ENCODE results near the gene IFIT1. TPM values are rescaled to one million over a fixed set of nuclear protein-coding genes. Genes with fewer than 3 reads are reported as not detected.
"Not testable (repeated sequence)": the region's sequence is repeated elsewhere in the genome, so short reads cannot be mapped to it uniquely, and the experiment has no call there.

The IFIT1 gene
- total RNA-seq, 1 experiment from 2014 or later = 70.9 TPM

DNA sequence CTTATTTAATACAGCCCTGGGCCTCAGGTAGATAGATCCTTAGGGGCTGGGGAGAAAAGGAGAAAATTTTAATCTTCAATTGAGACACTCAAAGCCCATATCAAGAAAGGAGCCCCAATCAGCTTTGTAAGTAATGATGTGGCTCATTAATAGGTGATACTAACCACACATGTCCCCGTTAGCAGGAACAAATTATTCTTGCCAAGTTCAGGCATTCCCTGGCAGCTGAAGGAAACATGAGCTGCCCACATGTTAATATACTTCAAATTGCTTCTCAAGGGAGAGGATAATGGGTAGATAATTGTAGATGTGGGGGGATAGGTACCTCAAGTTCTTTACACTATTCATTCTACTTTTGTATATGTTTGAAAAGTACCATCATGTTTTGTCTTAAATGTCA is 36.5 kb downstream of the IFIT1 start:
- peak; percentile 54 for DNase-seq (ENCODE audit: low read depth)

DNA sequence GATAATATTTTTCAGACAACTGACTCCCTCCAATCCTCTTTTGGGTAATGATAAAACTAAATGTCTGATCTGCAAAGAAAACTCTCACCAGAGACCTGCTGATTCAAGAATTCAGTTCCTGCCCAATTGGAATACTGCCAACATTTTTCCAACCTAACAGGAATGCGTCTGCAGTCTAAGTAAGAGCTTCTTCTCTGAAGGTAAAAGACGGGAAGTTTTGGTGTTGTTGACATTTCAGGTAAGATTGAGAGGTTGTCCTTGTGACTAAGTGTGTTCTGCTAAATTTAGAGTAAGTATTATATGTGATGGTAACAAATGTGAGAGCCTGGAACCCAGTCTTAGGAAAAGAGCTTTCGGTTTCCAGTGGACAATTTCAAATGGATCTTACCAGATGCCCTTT is 39.6 kb downstream of the IFIT1 start:
- DNase-seq (ENCODE audit: low read depth) = peak; percentile 54

DNA sequence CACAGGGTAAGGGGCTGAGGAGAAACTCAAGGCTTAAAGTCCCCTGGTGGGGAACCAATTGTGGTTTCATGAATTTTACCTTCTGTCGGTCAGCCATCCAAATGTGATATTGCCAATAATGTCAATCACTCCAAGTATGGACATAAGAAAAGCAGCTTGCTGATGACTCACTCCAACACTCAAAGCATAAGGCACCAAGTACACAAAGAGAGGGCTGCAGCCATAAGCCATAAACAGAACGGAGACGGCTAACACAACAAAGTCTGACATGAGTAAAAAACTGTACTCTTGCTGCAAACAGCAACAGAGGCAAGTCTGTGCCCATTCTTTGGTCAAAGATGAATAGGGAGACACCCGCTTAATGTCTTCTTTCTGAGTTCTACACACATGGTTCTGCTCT is 46.1 kb downstream of the IFIT1 start:
- no peak for DNase-seq (ENCODE audit: low read depth)

DNA sequence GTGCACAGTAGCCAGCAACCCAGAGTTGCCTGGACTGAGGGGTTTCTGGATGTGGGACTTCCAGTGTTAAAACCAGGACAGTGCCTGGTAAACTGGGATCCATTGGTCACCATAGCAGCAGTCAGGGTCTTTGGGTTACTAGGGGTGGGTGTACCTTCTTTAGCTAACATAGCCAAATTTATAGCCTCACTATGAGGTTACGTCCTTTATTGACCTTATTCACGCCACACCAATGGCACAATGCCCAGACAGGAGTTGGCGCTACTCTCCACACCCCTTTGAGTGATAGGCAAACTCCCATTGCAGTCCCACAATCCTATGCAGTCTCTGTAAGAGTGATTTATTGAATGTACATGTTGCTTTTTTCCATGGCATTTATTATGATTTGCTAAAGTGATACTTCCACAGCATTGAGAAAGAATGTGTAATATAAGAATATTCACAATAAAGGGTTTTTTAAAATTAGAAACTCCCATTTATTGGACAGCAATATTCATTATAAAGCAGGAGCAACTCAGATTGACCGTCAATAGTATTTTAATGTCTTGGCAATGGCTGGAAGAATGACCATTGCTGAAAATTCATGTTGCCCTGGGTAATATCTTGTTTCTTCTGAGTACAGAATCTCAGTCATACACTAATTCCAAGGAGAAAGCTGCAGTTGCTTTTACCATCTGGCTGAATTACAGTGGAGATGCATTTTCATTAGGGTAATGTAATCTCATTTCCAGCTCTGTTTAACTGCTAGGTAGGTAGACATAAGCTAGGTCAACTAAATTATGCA is 48.0 kb downstream of the IFIT1 start:
- DNase-seq (ENCODE audit: low read depth) = no peak

DNA sequence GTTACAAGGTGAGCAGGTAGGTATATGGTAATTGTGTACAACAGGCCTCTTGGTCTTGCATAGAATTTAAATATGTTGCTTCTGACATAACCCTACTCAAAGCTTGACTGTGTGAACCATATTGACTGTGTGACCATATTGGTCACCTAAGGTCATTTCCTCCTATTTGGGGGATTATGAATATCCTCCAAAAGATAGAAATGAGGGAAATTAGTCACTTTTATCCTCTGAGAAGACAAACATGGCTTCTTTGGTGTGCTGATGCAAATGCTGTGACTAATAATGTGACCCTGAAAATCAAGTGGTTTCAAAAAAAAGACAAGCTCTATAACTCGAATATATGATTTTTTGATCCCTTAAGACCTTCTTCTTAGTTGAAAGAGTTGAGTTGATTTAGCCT is 49.9 kb downstream of the IFIT1 start:
- DNase-seq (ENCODE audit: low read depth) = no peak

DNA sequence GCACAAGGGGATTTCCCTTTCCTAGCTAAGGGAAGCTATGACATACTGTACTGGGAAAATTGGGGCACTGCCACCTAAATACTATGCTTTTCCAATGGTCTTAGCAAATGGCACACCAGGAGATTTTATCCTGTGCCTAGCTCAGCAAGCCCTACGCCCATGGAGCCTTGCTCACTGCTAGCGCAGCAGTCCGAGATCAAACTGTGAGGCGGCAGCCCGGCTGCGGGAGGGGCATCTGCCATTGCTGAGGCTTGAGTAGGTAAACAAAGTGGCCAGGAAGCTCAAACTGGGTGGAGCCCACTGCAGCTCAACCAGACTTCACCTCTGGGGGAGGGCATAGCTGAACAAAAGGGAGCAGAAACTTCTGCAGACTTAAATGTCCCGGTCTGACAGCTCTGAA is 52.4 kb downstream of the IFIT1 start:
- DNase-seq (ENCODE audit: low read depth) = not testable (repeated sequence)

DNA sequence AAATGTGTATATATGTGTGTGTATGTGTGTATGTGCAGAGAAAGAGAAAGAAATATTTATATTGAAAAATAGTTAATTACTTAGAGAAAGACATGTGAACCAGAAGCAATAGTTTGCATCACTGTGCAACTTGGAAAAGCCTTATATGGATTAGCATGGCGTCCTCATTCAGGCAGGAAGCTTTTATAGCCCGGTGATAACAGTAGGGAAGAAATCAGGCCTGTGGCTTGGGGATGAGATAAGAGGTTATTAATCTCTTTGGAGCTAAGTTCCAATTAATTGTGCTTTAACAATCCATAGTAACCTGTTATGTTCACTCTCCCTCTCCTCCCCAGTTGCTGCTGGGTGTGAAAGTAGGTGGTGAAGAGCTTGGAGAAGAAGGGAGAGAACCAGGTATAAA is 58.5 kb downstream of the IFIT1 start:
- DNase-seq (ENCODE audit: low read depth) = no peak

DNA sequence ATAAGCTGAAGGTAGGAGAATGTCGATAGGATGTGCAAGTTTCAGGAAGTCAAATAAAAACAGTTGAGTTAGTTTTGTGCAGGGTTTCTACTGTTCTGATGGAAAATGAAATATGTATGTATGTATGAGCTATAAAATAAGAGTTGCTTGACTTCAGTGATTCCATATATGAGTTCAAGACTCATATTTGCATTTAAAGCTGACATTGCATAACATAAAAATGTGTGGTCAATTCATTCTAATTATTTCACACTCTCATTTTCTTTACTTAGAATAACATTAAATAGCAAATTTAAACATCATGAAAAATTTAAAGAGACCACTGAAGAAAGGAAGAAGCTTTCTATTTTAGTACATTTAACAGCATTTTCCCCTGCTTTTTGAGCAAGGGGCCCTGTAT is 59.8 kb downstream of the IFIT1 start:
- no peak for DNase-seq (ENCODE audit: low read depth)

DNA sequence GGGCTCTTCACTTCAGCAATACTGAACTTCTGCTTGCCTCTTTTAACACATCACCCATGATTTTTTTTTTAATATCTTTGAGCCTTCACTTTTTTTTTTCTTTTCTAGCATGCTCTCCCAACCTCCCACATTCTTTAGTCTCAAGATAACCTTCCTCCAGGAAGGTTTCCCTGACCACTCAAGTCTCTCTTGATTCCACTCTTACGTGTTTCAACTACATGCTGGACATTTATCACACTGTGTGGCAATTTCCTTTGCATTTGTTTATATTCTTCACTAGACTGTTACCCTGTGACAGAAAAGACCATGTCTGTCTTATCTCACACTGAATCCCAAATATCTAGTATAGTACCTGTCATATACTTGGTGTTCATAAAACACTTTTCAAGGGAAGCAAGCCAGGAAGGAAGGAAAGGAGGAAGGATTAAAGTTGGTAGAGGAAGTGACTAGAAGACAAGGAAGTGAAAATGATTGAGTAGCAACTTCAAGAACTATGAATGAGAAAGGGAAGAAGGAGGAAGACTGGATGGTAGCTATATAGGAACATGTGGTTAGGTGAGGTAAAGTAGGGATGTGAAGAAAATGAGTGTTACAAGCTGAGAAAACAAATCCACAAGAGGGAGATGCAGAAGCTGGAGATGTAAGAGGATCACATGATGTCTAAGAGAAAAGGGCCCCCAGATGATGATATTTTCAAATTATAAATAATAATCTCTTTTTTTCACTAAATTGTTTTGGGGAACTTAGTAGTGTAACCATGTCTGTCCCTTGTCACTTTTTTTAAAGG is 62.3 kb downstream of the IFIT1 start:
- DNase-seq (ENCODE audit: low read depth) = no peak

Other genes with a start within 250 kb of the IFIT1 start
- 0.06 TPM in 2 replicates for gene CH25H, start 185.3 kb upstream of the IFIT1 start, total RNA-seq (2014; rRNA removed)
- 53.5 and 55.6 TPM in 2 replicates for gene LIPA, start 140.8 kb upstream of the IFIT1 start, total RNA-seq (2014; rRNA removed)
- 3.9 and 9.0 TPM in 2 replicates for gene IFIT2, start 90.6 kb upstream of the IFIT1 start, total RNA-seq (2014; rRNA removed)
- gene IFIT3, start 64.6 kb upstream of the IFIT1 start, total RNA-seq (2014; rRNA removed) = 15.6 and 32.0 TPM in 2 replicates
- gene IFIT1B, start 14.6 kb upstream of the IFIT1 start, total RNA-seq (2014; rRNA removed) = not detected in 2 replicates
- gene IFIT5, start 21.9 kb downstream of the IFIT1 start, total RNA-seq (2014; rRNA removed) = 32.1 and 40.5 TPM in 2 replicates
- 0.45 and 0.52 TPM in 2 replicates for gene SLC16A12, start 143.0 kb downstream of the IFIT1 start, total RNA-seq (2014; rRNA removed)